Measurements from ENCODE around the gene MRPL16.
"Not testable (repeated sequence)": the region's sequence is repeated elsewhere in the genome, so short reads cannot be mapped to it uniquely, and the experiment has no call there.

The MRPL16 gene

DNA sequence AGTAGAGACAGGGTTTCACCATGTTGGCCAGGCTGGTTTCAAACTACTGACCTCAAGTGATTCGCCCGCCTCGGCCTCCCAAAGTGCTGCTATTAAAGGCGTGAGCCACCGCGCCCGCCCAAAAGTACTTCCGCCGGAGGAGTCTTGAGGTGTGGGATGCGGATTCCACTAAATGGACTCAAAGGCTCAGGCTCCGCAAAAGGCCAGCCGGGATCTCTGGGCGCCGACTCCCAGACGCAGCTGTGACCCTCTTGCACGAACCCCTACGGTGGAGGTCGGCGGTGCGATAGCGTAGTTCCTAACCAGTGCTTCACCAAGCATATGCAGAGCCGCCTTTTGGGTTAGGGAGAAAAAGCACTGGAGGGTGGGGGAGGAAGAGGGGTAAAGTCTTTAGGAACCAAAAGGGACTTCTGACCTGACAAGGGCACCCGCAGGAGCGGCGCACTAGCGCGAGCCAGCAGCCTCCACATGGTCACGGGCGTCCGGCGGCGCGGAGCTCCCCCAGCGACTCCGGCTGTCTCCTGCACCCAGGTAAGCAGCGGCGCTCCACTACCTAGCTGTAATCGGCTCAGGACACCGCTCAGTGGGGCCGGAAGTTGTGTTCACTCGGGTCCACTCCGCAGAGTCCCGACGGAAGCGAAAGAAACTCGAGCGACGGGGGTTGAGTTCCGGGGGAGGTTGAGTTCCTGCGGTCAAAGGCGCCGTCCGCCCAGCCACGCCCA is at the start of gene MRPL16:
MRPL16 (minus strand) TSS at position 590 of the 722 bp plus-strand sequence; CDS start at position 470, 120 bp downstream.
- Histone ChIP-seq H3K4me3 (ENCODE audit: low read depth, low read length) (peak within 1 kb of the TSS; percentile 99), H3K9ac (ENCODE audit: low read length) (peak within 1 kb of the TSS; percentile 91), H3K9me3 (ENCODE audit: control insufficient read depth, insufficient read depth, low read depth, low read length) (no peaks in the 10 kb centered on the region), H3K36me3 (ENCODE audit: control insufficient read depth, insufficient read depth, low read length) (peaks cover 38% of the 10 kb centered on the region), H3K27me3 (ENCODE audit: control insufficient read depth, insufficient read depth, low read length) (no peaks in the 10 kb centered on the region), H3K4me1 (ENCODE audit: control insufficient read depth, insufficient read depth, low read length) (peaks cover 20% of the 10 kb centered on the region), H3K27ac (ENCODE audit: low read depth, low read length) (peak within 1 kb of the TSS; percentile 72)

DNA sequence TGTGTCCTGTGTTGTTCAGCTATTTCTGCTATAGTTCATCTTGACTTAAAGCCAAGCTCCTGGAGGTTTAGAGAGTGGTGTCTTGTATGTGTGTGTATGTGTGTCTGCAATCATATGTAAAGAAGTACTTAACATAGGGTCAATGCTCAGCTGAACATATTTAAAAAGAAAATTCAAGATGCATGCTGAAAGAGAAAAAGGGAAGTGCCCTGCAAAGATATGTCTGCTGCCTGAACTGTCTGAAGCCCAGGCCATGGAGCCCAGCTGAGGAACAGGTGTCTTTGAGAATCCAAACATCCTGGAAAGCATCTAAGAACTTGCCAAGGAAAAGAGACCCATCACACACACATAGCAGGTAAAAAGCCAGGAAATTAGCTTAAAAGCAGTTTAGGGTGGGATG is 49.1 kb upstream of the MRPL16 start:
- peaks cover 16% of the 10 kb centered on the region for H3K4me1 ChIP-seq (ENCODE audit: control insufficient read depth, insufficient read depth, low read length)
- H3K27me3 ChIP-seq (ENCODE audit: control insufficient read depth, insufficient read depth, low read length) = no peaks in the 10 kb centered on the region
- no peak overlapping the region for H3K9ac ChIP-seq (ENCODE audit: low read length)
- no peaks in the 10 kb centered on the region for H3K9me3 ChIP-seq (ENCODE audit: control insufficient read depth, insufficient read depth, low read depth, low read length)
- no peaks in the 10 kb centered on the region for H3K36me3 ChIP-seq (ENCODE audit: control insufficient read depth, insufficient read depth, low read length)
- H3K27ac ChIP-seq (ENCODE audit: low read depth, low read length) = no peak overlapping the region
- no peak overlapping the region for H3K4me3 ChIP-seq (ENCODE audit: low read depth, low read length)

DNA sequence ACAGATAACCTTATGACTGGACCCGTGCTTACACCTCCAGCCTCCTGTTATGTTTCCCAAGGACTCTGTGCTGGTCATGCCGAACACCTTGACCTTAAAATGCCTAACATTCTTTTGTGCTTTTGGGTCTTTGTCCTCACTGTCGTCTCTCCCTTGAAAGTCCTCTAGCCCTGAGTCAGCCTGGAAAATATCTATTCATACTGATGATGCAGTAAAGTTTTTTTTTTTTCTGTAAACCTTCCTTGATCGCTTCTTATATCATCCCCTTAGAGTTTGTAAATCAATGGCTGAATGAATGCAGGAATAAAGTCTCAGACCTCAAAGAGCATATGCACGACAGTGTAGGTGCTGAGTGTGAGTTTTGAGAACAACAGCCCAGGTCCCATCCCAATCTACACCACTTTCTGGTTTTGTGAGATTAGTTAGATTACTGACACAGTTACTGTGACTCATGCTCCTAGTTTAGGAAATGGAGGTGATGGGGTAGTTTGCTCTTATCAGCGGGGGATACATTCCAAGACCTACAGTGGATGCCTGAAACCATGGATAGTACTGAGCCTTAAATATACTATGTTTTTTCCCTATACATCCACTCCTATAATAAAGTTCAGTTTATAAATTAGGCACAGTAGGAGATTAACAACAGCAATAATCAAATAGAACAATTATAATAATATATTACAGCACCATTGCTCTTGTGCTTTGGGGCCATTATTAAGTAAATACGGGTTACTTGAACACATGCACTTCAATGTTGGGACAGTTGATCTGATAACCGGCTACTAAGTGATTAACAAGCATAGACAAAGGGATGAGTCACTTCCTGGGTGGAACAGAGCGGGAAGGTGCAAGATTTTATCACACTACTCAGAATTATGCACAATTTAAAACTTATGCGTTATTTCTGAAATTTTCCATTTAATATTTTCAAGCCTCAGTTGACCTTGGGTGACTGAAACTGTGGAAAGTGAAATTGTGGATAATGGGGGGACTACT is 47.2 kb upstream of the MRPL16 start:
- Histone ChIP-seq H3K4me3 (ENCODE audit: low read depth, low read length) (no peak overlapping the region), H3K4me1 (ENCODE audit: control insufficient read depth, insufficient read depth, low read length) (peaks cover 16% of the 10 kb centered on the region), H3K9me3 (ENCODE audit: control insufficient read depth, insufficient read depth, low read depth, low read length) (no peaks in the 10 kb centered on the region), H3K9ac (ENCODE audit: low read length) (peak overlapping the region; percentile 8), H3K27ac (ENCODE audit: low read depth, low read length) (no peak overlapping the region), H3K27me3 (ENCODE audit: control insufficient read depth, insufficient read depth, low read length) (no peaks in the 10 kb centered on the region), H3K36me3 (ENCODE audit: control insufficient read depth, insufficient read depth, low read length) (no peaks in the 10 kb centered on the region)

DNA sequence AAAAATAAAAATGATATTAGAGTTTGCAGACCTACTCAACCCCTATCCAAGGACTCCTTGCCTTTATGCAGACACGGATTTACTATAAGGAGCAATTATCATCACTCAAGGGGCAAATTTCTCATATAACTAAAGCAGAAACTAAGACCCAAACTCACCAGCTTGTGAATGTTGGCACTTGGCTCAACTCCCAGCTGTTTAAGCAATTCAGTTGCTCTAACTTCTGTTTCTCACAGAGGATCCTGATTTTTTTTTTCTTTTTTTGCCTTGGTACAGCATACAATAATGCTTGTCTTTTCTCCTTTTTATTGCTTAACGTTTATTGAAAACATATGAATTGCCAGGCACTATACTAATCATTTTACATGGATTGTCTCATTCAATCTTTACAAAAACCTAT is 44.3 kb upstream of the MRPL16 start:
- no peak overlapping the region for H3K27ac ChIP-seq (ENCODE audit: low read depth, low read length)
- H3K4me3 ChIP-seq (ENCODE audit: low read depth, low read length) = no peak overlapping the region
- peaks cover 16% of the 10 kb centered on the region for H3K4me1 ChIP-seq (ENCODE audit: control insufficient read depth, insufficient read depth, low read length)
- no peaks in the 10 kb centered on the region for H3K9me3 ChIP-seq (ENCODE audit: control insufficient read depth, insufficient read depth, low read depth, low read length)
- no peak overlapping the region for H3K9ac ChIP-seq (ENCODE audit: low read length)
- no peaks in the 10 kb centered on the region for H3K27me3 ChIP-seq (ENCODE audit: control insufficient read depth, insufficient read depth, low read length)
- no peaks in the 10 kb centered on the region for H3K36me3 ChIP-seq (ENCODE audit: control insufficient read depth, insufficient read depth, low read length)

DNA sequence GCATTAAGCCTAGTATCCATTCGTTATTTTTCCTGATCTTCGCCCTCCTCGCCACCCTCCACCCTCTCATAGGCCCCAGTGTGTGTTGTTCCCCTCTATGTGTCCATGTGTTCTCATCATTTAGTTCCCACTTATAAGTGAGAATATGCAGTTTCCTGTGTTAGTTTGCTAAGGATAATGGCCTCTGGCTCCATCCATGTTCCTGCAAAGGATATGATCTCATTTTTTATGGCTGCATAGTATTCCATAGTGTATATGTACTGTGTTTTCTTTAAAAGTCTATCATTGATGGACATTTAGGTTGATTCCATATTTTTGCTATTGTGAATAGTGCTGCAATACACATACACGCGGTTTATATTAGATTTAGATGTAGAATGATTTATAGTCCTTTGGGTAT is 40.8 kb upstream of the MRPL16 start:
- not testable (repeated sequence) for H3K4me3 ChIP-seq (ENCODE audit: low read depth, low read length); H3K36me3 ChIP-seq (ENCODE audit: control insufficient read depth, insufficient read depth, low read length); H3K9ac ChIP-seq (ENCODE audit: low read length); H3K4me1 ChIP-seq (ENCODE audit: control insufficient read depth, insufficient read depth, low read length); H3K27me3 ChIP-seq (ENCODE audit: control insufficient read depth, insufficient read depth, low read length); H3K27ac ChIP-seq (ENCODE audit: low read depth, low read length); H3K9me3 ChIP-seq (ENCODE audit: control insufficient read depth, insufficient read depth, low read depth, low read length)

DNA sequence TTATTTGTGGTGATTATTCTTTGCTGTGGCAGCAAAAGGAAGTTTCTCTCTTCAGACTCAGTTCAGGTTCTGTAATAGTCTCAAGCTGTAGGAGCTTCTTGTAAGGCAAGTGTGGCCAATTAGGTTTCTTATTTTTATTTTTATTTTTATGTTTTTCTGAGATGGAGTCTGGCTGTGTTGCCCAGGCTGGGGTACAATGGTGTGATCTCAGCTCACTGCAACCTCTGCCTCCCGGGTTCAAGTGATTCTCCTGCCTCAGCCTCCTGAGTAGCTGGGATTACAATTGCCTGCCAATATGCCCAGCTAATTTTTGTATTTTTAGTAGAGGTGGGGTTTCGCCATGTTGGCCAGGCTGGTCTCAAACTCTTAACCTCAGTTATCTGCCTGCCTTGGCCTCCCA is 39.0 kb upstream of the MRPL16 start:
- H3K27ac ChIP-seq (ENCODE audit: low read depth, low read length); H3K36me3 ChIP-seq (ENCODE audit: control insufficient read depth, insufficient read depth, low read length); H3K9ac ChIP-seq (ENCODE audit: low read length); H3K4me3 ChIP-seq (ENCODE audit: low read depth, low read length); H3K27me3 ChIP-seq (ENCODE audit: control insufficient read depth, insufficient read depth, low read length); H3K4me1 ChIP-seq (ENCODE audit: control insufficient read depth, insufficient read depth, low read length); H3K9me3 ChIP-seq (ENCODE audit: control insufficient read depth, insufficient read depth, low read depth, low read length): not testable (repeated sequence)

DNA sequence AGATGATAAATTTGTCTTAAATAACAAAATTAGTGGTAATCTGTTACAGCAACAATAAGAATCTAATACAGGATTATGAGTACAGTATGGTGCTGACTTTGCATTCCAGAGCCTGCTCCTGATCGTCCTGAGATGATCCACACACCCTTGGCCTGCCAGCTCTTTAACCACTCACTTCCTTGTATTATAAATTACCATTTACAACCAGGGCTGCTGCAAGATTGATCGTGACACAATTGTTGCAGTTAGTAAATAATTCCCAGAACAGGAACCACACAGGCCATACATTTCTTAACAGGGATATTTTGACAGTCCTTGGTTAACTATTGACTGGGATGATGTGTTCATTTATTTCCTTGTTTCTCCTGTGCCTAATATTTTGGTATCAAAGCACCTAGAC is 38.6 kb upstream of the MRPL16 start:
- Histone ChIP-seq H3K27ac (ENCODE audit: low read depth, low read length) (no peak overlapping the region), H3K9ac (ENCODE audit: low read length) (no peak overlapping the region), H3K36me3 (ENCODE audit: control insufficient read depth, insufficient read depth, low read length) (no peaks in the 10 kb centered on the region), H3K4me1 (ENCODE audit: control insufficient read depth, insufficient read depth, low read length) (peaks cover 6% of the 10 kb centered on the region; the same call in 1 of the 2 replicates), H3K27me3 (ENCODE audit: control insufficient read depth, insufficient read depth, low read length) (no peaks in the 10 kb centered on the region), H3K4me3 (ENCODE audit: low read depth, low read length) (no peak overlapping the region), H3K9me3 (ENCODE audit: control insufficient read depth, insufficient read depth, low read depth, low read length) (no peaks in the 10 kb centered on the region)

DNA sequence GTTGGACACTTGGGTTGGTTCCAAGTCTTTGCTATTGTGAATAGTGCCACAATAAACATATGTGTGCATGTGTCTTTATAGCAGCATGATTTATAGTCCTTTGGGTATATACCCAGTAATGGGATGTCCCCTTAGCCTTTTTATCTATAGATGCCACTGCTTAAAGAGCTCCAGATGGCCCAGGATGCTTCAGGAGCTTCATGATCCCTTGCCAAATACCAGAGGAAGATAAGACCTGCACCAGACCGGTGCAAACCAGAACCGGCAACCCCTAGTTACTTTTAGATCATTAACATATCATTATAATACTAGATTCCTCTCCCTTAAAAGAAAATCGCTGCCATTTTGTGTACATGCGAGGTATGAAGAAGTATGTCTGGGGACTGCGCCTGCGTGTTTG is 37.9 kb upstream of the MRPL16 start:
- H3K4me3 ChIP-seq (ENCODE audit: low read depth, low read length); H3K36me3 ChIP-seq (ENCODE audit: control insufficient read depth, insufficient read depth, low read length); H3K9ac ChIP-seq (ENCODE audit: low read length); H3K27ac ChIP-seq (ENCODE audit: low read depth, low read length); H3K4me1 ChIP-seq (ENCODE audit: control insufficient read depth, insufficient read depth, low read length); H3K9me3 ChIP-seq (ENCODE audit: control insufficient read depth, insufficient read depth, low read depth, low read length); H3K27me3 ChIP-seq (ENCODE audit: control insufficient read depth, insufficient read depth, low read length): not testable (repeated sequence)

DNA sequence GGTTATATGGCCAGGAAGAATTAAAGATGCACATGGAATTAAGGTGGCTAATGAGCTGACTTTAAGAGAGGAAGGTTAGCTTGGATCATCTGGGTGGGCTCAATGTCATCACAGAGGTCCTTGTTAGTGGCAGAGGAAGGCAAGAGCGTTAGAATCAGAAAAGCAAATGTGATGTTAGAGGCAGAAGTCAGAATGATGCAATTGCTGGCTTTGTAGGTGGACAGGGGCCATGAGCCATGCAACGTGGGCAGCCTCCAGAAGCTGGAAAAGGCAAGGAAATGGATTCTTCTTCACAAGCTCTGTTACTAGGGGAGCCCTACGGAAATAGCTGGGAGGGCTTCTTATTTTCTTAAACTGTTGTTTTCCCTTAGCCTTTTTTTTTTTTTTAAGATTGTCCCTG is 37.0 kb upstream of the MRPL16 start:
- H3K36me3 ChIP-seq (ENCODE audit: control insufficient read depth, insufficient read depth, low read length) = no peaks in the 10 kb centered on the region
- no peak overlapping the region for H3K27ac ChIP-seq (ENCODE audit: low read depth, low read length)
- H3K9ac ChIP-seq (ENCODE audit: low read length) = no peak overlapping the region
- peaks cover 6% of the 10 kb centered on the region; the same call in 1 of the 2 replicates for H3K4me1 ChIP-seq (ENCODE audit: control insufficient read depth, insufficient read depth, low read length)
- no peaks in the 10 kb centered on the region for H3K27me3 ChIP-seq (ENCODE audit: control insufficient read depth, insufficient read depth, low read length)
- no peaks in the 10 kb centered on the region for H3K9me3 ChIP-seq (ENCODE audit: control insufficient read depth, insufficient read depth, low read depth, low read length)
- no peak overlapping the region for H3K4me3 ChIP-seq (ENCODE audit: low read depth, low read length)

DNA sequence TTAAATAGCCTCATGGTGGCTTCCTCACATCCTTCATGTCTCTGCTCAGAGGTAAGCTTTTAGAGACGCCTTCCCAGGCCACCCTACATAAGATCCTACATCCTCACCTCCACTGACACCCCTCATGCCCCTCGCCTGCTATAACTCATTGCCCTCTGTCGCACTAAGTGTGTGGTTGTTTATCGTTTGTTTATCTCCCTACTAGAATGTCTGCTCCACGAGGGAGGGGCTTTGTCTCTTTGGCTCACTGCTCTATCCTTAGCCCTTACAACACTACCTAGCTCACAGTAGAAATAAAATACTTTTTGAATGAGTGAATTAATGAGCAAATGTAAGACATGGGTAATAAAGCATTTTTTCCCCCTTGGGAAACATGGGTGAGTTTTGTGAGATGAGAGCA is 36.0 kb upstream of the MRPL16 start:
- no peak overlapping the region for H3K9ac ChIP-seq (ENCODE audit: low read length)

DNA sequence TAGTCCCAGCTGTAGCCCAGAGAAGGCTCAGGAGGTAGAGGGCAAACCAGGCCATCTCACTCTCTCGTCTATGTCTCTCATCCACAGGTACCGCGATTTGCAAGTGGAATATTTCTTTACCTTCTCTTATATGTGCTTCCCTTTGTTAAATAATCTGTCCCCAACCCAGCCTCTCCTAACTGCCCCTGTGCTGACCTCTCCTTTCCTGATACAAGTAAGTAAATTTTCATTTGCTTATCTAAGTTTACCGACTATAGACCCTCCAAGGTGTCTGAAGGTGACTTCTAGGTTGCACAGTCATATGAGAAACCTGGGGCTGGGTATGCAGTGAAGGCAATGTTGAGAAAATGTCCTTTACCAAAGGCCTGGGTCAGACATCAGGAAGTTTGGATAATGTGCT is 34.8 kb upstream of the MRPL16 start, which contains the start of gene CBLIF:
CBLIF (minus strand) TSS at position 101 of the 400 bp plus-strand sequence; CDS start at position 55, 46 bp downstream.
- Histone ChIP-seq H3K27ac (ENCODE audit: low read depth, low read length) (no peak within 1 kb of the TSS), H3K4me1 (ENCODE audit: control insufficient read depth, insufficient read depth, low read length) (peaks cover 6% of the 10 kb centered on the region; the same call in 1 of the 2 replicates), H3K9ac (ENCODE audit: low read length) (no peak within 1 kb of the TSS), H3K4me3 (ENCODE audit: low read depth, low read length) (no peak within 1 kb of the TSS), H3K27me3 (ENCODE audit: control insufficient read depth, insufficient read depth, low read length) (no peaks in the 10 kb centered on the region), H3K36me3 (ENCODE audit: control insufficient read depth, insufficient read depth, low read length) (no peaks in the 10 kb centered on the region), H3K9me3 (ENCODE audit: control insufficient read depth, insufficient read depth, low read depth, low read length) (no peaks in the 10 kb centered on the region)

More for the DNA sequence above, 36.0 kb upstream of the MRPL16 start:
- Histone ChIP-seq H3K27me3 (ENCODE audit: control insufficient read depth, insufficient read depth, low read length) (no peaks in the 10 kb centered on the region), H3K4me3 (ENCODE audit: low read depth, low read length) (no peak overlapping the region), H3K4me1 (ENCODE audit: control insufficient read depth, insufficient read depth, low read length) (peaks cover 6% of the 10 kb centered on the region; the same call in 1 of the 2 replicates), H3K9me3 (ENCODE audit: control insufficient read depth, insufficient read depth, low read depth, low read length) (no peaks in the 10 kb centered on the region), H3K36me3 (ENCODE audit: control insufficient read depth, insufficient read depth, low read length) (no peaks in the 10 kb centered on the region), H3K27ac (ENCODE audit: low read depth, low read length) (no peak overlapping the region)

Measured in HUES6 (cell line).